GM11168 (cell line): ENCODE results near the gene YWHAQ.
"Not testable (repeated sequence)": the region's sequence is repeated elsewhere in the genome, so short reads cannot be mapped to it uniquely, and the experiment has no call there.

ENCODE experiments used
- in situ Hi-C: fragments of 300-500 bp; cut with MboI; formaldehyde crosslinking; loops from one replicate; pipeline ENCODE4 v1.12.0; 2022; ENCODE audit warnings: low sequenced_read_pairs; ENCODE audit not compliant: unreplicated experiment

Gene YWHAQ

DNA sequence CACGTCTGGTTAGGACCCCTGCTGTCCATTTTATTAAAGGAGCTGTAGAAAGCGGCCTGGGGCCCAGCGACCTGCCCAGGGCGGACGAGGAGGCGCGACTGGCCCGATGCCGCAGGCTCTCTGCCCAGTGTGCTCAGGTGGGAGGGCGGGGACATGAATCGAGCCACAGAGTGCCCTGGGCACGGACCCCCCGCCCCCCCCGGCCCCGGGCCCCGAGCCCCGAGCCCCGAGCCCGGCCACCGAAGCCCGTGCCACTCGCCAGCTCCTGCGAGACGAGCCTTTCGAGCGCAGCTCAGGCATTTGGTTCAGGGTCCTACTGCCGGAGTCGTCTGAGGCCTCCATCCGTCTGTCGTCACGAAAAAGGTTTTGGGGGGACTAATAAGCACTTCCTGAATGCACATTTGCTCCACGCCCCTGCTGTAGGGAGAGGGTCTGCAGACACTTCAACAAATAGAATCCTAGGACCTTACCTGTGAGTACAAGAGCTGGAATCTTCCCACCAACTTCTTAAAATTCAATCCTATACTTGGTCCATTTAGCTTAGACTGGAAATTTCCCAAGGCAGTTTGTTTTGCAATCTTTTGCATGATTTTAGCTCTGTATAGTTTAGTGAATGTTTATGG lies 74.6 kb downstream of the YWHAQ start:
- in situ Hi-C loops, result no loop called here

DNA sequence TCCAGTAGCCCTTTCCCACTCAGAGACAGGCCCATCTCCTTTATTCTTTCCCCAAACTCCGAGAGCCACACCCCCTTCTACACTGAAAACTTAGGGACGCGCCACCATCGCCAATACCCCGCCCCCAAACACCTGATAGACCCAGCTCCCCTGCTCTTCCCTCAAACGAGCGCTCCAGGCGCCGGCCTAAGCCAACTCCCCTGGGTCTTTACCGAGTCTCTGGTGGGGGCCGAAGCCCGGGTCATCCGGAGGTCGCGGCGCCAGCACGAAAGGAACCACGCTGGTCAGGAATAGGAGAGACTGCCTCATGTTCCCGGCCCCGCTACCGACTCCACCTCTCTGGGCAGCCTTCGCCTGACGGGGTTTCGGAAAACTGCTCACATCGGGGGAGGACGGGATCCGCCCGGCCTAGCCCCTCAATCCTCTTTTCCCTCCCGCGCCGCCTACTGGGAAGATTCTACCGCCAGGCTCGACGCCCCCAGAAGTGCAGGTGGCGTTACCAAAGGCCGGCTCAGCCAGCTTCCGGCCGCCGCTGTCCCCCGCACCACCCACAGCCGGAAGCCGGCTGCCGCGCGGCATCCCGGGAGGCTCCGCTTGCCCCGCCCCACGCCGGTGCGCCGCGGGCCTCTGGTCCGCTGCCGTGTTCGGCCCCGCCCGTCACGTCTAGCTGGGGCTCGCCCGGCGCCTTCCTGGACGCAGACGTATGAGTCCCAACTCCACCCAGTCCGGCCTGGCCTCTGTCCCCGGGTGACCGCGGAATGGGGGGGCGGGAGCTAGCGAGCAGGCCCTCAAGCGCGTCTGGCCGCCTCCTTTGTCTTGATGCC lies 75.3 kb downstream of the YWHAQ start, which contains the start of gene ADAM17:
Gene ADAM17 (minus strand): TSS at position 534 of the 824 bp plus-strand sequence. CDS start 225 bp downstream, at position 309.
- in situ Hi-C loops, result no loop called here

DNA sequence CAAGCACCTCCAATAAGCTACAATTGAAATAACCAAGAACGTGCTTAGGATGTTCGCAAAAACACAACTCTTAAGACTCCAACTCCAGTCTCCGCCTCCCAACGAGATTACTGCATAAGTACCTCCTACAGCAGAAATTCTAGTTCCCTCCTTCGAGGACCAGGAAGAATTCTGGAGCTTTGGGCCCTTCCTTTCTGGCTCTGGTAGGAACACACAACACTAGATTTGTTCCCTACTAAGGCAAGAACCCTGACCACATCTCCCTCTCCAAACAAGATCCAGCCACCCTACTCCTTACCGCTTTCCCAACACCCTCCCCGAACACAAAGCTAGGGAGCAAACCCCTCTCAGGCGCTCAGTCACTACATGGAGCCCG lies 75.9 kb downstream of the YWHAQ start:
- in situ Hi-C loops, result no loop called here

DNA sequence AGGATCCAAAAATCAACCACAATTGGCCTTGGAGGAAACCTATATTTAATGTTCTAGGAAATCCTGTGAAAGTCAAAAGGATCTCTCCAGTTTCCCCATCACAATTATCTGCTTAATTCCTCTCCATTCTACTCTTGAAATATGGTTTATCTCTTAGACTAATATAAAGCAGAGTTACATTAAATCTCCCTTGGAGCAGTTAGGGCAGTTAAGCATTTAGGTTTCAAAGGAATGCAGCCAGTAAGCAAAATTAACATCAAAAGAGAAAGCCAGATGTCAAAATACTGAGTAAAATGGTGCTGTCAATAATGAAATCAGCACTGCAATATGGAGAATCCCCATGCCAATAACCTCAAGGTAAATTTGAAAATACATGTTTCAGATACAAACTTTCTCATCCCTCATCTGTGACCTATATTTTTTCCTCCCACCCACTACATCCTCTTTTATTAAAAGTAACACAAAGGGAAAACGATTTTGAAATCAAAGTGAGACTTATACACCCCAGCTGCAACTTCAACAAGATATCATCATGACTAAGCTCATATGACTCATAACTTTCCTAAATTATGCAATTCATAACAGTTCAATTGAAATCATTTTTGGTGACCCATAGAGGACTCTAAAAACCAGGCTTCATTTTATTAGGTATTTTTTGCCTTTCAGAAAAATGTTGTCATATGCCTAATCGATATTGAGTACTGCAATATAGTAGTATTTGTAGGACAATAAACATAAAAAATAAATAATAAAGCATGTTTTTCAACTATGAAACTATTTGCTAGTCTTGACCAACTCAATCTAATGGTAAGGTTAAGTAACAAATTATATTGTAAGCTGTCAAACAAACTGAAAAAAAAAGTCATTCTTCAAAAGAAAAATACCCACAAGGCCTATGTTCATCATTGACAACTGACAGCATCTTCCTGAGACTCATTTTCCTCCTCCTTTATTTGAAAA lies 78.3 kb downstream of the YWHAQ start:
- in situ Hi-C loops, result no loop called here

DNA sequence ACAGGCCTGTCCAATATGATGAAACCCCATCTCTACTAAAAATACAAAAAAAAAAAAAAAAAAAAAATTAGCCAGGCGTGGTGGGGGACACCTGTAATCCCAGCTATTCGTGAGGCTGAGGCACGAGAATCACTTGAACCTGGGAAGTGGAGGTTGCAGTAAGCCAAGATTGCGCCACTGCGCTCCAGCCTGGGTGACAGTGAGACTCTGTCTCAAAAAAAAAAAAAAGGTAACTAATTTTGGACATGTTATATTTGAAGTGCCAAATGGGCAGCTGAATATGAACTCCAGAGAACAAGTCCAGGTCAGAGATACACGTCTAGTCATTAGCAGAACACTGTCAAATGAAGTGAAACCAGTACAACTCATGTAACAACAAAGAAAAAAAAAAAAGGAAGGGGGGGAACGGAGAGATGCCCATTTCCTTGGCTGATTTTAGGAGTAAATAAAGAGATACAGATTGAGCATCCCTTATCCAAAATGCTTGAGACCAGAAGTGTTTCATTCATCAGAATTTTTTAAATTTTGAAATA lies 79.9 kb downstream of the YWHAQ start:
- in situ Hi-C loops, result not testable (repeated sequence)

DNA sequence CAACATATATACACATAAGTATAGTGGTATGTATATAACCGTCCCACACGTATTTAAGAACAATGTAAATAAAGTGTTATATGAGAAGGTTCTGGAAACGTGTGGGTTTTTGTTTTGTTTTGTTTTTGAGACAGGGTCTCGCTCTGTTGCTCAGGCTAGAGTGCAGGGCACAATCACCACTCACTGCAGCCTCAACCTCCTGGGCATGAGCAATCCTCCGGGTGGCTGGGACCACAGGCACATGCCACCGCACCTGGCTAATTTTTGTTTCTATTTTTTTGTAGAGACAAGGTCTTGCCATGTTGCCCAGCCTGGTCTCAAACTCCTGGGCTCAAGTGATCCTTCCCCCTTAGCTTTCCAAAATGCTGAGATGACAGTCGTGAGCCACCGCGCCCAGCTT lies 81.4 kb downstream of the YWHAQ start:
- in situ Hi-C loops, result no loop called here

DNA sequence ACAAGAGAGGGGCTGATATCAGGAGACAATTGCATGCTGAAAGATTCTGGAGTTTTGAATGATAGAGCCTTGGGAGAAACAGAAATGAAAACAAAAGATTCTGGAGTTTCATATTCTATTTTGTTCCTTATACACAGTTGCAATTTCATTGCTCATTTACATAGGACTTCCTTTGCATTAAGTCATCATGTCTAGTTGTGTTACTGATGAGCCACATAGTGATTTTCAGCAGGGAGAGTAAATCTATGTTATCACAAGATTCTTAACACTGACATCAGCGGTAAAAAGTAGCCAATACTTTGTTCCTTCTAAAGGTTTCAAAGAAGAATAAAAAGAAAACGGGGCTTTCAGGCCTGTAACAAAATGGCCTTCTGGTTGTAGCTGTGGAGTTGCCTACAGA lies 82.3 kb downstream of the YWHAQ start:
- in situ Hi-C loops, result no loop called here

DNA sequence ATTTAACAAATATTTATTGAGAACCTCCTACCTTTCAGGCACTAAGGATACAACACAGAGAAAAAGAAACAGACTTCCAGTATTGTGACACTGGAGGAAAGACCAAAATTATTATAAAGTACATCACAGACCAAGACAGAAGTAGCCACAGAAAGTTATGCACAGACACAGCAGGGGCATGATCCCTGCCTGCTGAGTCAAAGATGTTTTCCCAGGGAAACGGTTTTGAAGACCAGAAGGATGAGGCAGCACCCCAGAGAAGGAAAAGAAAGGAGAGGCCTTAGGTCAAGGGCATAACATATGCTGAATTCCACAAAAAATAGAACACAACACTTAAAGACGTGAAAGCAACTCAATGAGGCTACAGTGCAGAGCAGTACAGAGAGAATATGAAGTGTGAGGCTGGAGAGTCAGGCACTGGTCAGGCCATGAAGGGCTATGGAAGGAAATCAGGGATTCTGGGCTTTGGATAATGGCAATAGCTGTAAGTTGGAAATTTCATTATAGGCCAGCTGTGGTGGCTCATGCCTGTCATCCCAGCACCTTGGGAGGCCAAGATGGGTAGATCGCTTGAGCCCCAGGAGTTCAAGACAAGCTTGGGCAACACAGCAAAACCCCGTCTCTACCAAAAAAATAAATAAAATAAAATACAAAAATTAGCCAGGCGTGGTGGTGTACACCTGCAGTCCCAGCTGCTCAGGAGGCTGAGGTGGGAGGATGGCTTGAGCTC lies 83.4 kb downstream of the YWHAQ start:
- in situ Hi-C loops, result no loop called here

DNA sequence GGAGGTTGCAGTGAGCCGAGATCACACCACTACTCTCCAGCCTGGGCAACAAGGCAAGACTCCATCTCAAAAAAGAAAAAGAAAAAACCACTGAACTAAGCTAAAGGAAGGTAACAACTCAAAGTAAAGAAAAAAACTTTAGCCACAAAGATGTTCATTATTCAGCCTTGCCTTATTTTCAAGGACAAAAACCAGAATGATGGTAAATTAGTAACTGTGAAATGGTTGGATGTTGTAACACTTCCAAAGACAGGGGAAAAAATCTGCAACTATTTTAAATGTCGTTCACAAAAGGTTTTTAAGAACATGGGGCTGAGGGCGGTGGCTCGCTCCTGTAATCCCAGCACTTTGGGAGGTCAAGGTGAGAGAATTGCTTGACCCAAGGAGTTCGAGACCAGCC lies 85.3 kb downstream of the YWHAQ start:
- in situ Hi-C loops, result no loop called here

DNA sequence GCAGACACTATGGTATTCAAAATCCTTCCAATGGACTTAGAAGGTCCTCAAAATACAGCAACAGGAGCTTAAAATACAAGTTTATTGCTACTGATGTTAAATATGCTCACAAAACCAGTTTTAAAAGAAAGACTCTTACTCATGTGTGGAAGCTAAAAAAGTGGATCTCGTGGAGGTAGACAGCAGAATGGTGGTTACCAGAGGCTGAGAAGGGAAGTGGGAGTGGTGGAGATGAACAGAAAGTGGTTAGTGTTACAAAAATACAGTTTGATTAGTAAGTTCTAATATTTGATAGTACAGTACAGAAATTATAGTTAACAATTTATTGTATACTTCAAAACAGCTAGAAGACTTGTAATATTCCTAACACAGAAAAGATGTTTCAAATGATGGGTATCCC lies 87.2 kb downstream of the YWHAQ start:
- in situ Hi-C loops, result no loop called here

DNA sequence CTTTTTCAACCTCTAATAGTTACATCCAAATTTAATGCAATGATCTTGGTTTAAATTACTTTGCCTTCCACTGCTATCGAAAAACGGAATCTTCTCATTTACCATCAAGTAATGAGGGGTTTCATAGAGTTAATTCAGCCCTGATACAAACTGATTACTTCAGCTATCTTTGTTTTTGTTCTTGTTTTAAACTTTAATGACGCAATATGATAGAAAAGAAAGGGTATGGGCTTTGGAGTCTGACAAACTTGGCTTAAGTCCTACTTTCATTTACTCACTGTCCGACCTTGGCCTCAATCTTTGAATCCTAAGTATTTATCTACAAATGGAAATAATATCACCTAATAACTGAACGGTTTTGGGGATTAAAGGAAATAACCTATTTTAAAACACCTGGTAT lies 91.3 kb downstream of the YWHAQ start:
- in situ Hi-C loops, result no loop called here

DNA sequence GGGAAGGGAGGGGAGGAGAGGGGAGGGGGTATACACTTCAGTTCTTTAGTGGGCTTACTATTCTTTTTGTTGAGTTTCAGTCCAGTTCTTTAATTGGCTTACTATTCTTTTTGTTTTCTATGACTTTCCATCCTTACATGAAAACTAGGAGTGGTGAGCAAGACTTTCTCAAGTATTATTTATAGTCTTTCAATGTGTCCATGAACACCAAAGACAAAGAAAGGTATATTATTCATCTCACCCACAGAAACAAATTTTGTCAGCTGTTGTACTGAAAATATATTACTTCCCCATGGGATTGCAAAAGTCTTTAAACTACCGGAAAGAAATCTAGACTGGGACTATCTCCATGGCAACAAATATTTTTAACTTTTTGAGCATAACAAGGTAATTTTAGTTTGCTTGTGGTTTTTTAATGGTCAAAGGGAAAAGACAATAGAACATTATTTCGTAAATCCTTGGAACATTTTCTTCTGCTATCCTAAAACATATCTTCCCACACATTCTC lies 92.7 kb downstream of the YWHAQ start:
- in situ Hi-C loops, result no loop called here

DNA sequence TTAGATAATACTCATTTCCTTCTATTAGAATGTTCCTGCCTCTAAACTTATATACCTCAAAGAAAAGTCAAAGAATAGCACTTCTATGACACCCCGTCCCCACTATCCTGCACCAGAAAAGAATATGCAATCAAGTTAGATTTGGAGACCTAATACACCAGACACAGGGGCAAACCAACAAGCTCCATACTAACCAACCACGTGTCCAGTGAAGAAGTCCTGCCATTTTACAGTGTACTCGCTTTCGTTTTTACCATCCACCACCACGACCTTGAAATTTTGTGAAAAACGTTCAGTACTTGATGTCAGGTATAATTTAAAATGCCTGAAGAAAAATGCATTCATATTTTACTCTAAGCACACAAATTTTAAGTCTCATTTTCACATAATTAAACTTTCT lies 94.3 kb downstream of the YWHAQ start:
- in situ Hi-C loops, result no loop called here

DNA sequence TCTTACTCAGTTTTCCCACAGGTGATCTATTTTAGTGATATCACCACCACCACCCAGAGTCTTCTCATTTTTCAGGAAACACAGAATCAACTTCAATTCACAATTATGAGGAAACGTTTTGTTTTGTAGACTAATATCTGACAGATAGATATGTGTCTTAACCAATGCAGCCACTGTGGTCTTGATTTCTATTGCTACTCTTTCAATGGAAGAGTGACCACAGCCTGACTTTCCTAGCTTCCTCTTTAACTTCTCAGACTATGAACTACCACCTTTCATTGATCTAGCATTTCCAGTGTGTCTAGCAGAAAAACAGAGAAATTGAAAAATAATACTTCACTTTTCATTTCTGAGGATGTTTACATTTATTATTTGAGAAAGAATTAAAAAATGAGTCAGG lies 95.6 kb downstream of the YWHAQ start:
- in situ Hi-C loops, result no loop called here
